ENCODE data around the gene XKRX. TPM values are rescaled to one million over a fixed set of nuclear protein-coding genes. Genes with fewer than 3 reads are reported as not detected.

Gene XKRX
- total and polyA plus RNA-seq, 3 experiments from 2014 or later: not detected

- Mint-ChIP-seq H3K9me3 (no peaks in the 10 kb centered on the region), H3K36me3 (peaks cover 0 to 2% (median 0%) of the 10 kb centered on the region in 3 donors), H3K27me3 (peaks cover 0 to 2% of the 10 kb centered on the region in 2 donors), H3K4me3 (no peak overlapping the region), H3K27ac (no peak overlapping the region), H3K4me1 (peaks cover 1 to 10% (median 3%) of the 10 kb centered on the region in 3 donors)
- no peaks in the 10 kb centered on the region for H3K27me3 ChIP-seq (ENCODE audit: insufficient read depth, low read length, poor library complexity, severe bottlenecking)
- no peaks in the 10 kb centered on the region for H3K9me3 ChIP-seq (ENCODE audit: low read length)
- peaks cover 5% of the 10 kb centered on the region for H3K4me1 ChIP-seq (ENCODE audit: insufficient read depth, low read length)
- H3K27ac ChIP-seq (ENCODE audit: low read depth, low read length): no peak overlapping the region
- ChIA-PET POLR2A (no interaction called here), CTCF (no interaction called here)
- no peaks in the 10 kb centered on the region for H3K36me3 ChIP-seq (ENCODE audit: insufficient read depth, low read length)
- DNase-seq: peak in 1 of 5 donors; percentile 6
- no peak overlapping the region for H3K4me3 ChIP-seq (ENCODE audit: low read length)
Measured at GRCh38 chrX:100924375-100924774, 4.3 kb downstream of the XKRX start.

GRCh38 chrX:100915562-100915961, 13.2 kb downstream of the XKRX start:
- H3K27me3 Mint-ChIP-seq: peaks cover 0 to 1% of the 10 kb centered on the region in 2 donors
- H3K36me3 Mint-ChIP-seq: no peaks in the 10 kb centered on the region
- H3K9me3 ChIP-seq (ENCODE audit: low read length): no peaks in the 10 kb centered on the region
- H3K4me3 Mint-ChIP-seq: no peak overlapping the region
- H3K4me1 ChIP-seq (ENCODE audit: insufficient read depth, low read length): no peaks in the 10 kb centered on the region
- H3K27ac ChIP-seq (ENCODE audit: low read depth, low read length): no peak overlapping the region
- no peak for DNase-seq
- no peaks in the 10 kb centered on the region for H3K27me3 ChIP-seq (ENCODE audit: insufficient read depth, low read length, poor library complexity, severe bottlenecking)
- no peaks in the 10 kb centered on the region for H3K36me3 ChIP-seq (ENCODE audit: insufficient read depth, low read length)
- H3K4me1 Mint-ChIP-seq: no peaks in the 10 kb centered on the region
- H3K4me3 ChIP-seq (ENCODE audit: low read length): no peak overlapping the region
- no peaks in the 10 kb centered on the region for H3K9me3 Mint-ChIP-seq
- ChIA-PET POLR2A (no interaction called here), CTCF (no interaction called here)
- H3K27ac Mint-ChIP-seq: no peak overlapping the region

- no peaks in the 10 kb centered on the region for H3K9me3 Mint-ChIP-seq
- ChIA-PET POLR2A (no interaction called here), CTCF (no interaction called here)
Measured at GRCh38 chrX:100913111-100913510, 15.6 kb downstream of the XKRX start.

GRCh38 chrX:100911731-100912130, 17.0 kb downstream of the XKRX start:
- no peaks in the 10 kb centered on the region for H3K4me1 Mint-ChIP-seq
- no peaks in the 10 kb centered on the region for H3K9me3 ChIP-seq (ENCODE audit: low read length)
- no peaks in the 10 kb centered on the region for H3K27me3 ChIP-seq (ENCODE audit: insufficient read depth, low read length, poor library complexity, severe bottlenecking)
- H3K9me3 Mint-ChIP-seq: no peaks in the 10 kb centered on the region
- H3K27ac ChIP-seq (ENCODE audit: low read depth, low read length): no peak overlapping the region
- H3K36me3 ChIP-seq (ENCODE audit: insufficient read depth, low read length): no peaks in the 10 kb centered on the region
- ChIA-PET CTCF (no interaction called here), POLR2A (no interaction called here)
- no peak for DNase-seq
- H3K4me3 ChIP-seq (ENCODE audit: low read length): no peak overlapping the region
- no peak overlapping the region for H3K27ac Mint-ChIP-seq
- peaks cover 0 to 5% of the 10 kb centered on the region in 2 donors for H3K27me3 Mint-ChIP-seq
- H3K36me3 Mint-ChIP-seq: no peaks in the 10 kb centered on the region
- H3K4me3 Mint-ChIP-seq: no peak overlapping the region
- no peaks in the 10 kb centered on the region for H3K4me1 ChIP-seq (ENCODE audit: insufficient read depth, low read length)

More at GRCh38 chrX:100913111-100913510, 15.6 kb downstream of the XKRX start:
- Histone ChIP-seq H3K36me3 (ENCODE audit: insufficient read depth, low read length) (no peaks in the 10 kb centered on the region), H3K4me3 (ENCODE audit: low read length) (no peak overlapping the region), H3K27ac (ENCODE audit: low read depth, low read length) (no peak overlapping the region), H3K27me3 (ENCODE audit: insufficient read depth, low read length, poor library complexity, severe bottlenecking) (no peaks in the 10 kb centered on the region), H3K9me3 (ENCODE audit: low read length) (no peaks in the 10 kb centered on the region), H3K4me1 (ENCODE audit: insufficient read depth, low read length) (no peaks in the 10 kb centered on the region)
- Mint-ChIP-seq H3K27me3 (peaks cover 0 to 5% of the 10 kb centered on the region in 2 donors), H3K4me1 (no peaks in the 10 kb centered on the region), H3K27ac (no peak overlapping the region), H3K36me3 (no peaks in the 10 kb centered on the region), H3K4me3 (no peak overlapping the region)
- no peak for DNase-seq

GRCh38 chrX:100905620-100906019, 23.1 kb downstream of the XKRX start:
- DNase-seq: no peak
- no peaks in the 10 kb centered on the region for H3K4me1 ChIP-seq (ENCODE audit: insufficient read depth, low read length)
- no peak overlapping the region for H3K27ac ChIP-seq (ENCODE audit: low read depth, low read length)
- Mint-ChIP-seq H3K9me3 (peaks cover 0 to 1% (median 0%) of the 10 kb centered on the region in 5 donors), H3K4me1 (no peaks in the 10 kb centered on the region), H3K4me3 (no peak overlapping the region), H3K27me3 (peaks cover 0 to 14% of the 10 kb centered on the region in 2 donors), H3K27ac (no peak overlapping the region), H3K36me3 (no peaks in the 10 kb centered on the region)
- no peak overlapping the region for H3K4me3 ChIP-seq (ENCODE audit: low read length)
- H3K27me3 ChIP-seq (ENCODE audit: insufficient read depth, low read length, poor library complexity, severe bottlenecking): no peaks in the 10 kb centered on the region
- CTCF ChIA-PET: no interaction called here
- H3K9me3 ChIP-seq (ENCODE audit: low read length): no peaks in the 10 kb centered on the region
- no peaks in the 10 kb centered on the region for H3K36me3 ChIP-seq (ENCODE audit: insufficient read depth, low read length)
- POLR2A ChIA-PET: no interaction called here

GRCh38 chrX:100904433-100904832, 24.3 kb downstream of the XKRX start:
- no peak overlapping the region for H3K4me3 Mint-ChIP-seq
- DNase-seq: no peak
- Histone ChIP-seq H3K4me3 (ENCODE audit: low read length) (no peak overlapping the region), H3K27ac (ENCODE audit: low read depth, low read length) (no peak overlapping the region), H3K9me3 (ENCODE audit: low read length) (no peaks in the 10 kb centered on the region), H3K36me3 (ENCODE audit: insufficient read depth, low read length) (no peaks in the 10 kb centered on the region), H3K27me3 (ENCODE audit: insufficient read depth, low read length, poor library complexity, severe bottlenecking) (no peaks in the 10 kb centered on the region), H3K4me1 (ENCODE audit: insufficient read depth, low read length) (no peaks in the 10 kb centered on the region)
- peaks cover 0 to 1% (median 0%) of the 10 kb centered on the region in 5 donors for H3K9me3 Mint-ChIP-seq
- ChIA-PET POLR2A (no interaction called here), CTCF (no interaction called here)
- no peak overlapping the region for H3K27ac Mint-ChIP-seq
- no peaks in the 10 kb centered on the region for H3K4me1 Mint-ChIP-seq
- peaks cover 0 to 14% of the 10 kb centered on the region in 2 donors for H3K27me3 Mint-ChIP-seq
- no peaks in the 10 kb centered on the region for H3K36me3 Mint-ChIP-seq

- Histone ChIP-seq H3K27me3 (ENCODE audit: insufficient read depth, low read length, poor library complexity, severe bottlenecking) (no peaks in the 10 kb centered on the region), H3K4me1 (ENCODE audit: insufficient read depth, low read length) (no peaks in the 10 kb centered on the region), H3K27ac (ENCODE audit: low read depth, low read length) (no peak overlapping the region), H3K9me3 (ENCODE audit: low read length) (no peaks in the 10 kb centered on the region), H3K36me3 (ENCODE audit: insufficient read depth, low read length) (no peaks in the 10 kb centered on the region), H3K4me3 (ENCODE audit: low read length) (no peak overlapping the region)
- DNase-seq: peak in 2 of 5 donors; percentile 23 to 44
- ChIA-PET CTCF (no interaction called here), POLR2A (no interaction called here)
- Mint-ChIP-seq H3K27me3 (peaks cover 0 to 3% of the 10 kb centered on the region in 2 donors), H3K4me3 (no peak overlapping the region), H3K36me3 (no peaks in the 10 kb centered on the region), H3K4me1 (no peaks in the 10 kb centered on the region), H3K27ac (no peak overlapping the region), H3K9me3 (no peaks in the 10 kb centered on the region)
Measured at GRCh38 chrX:100895365-100896075, 33.2 kb downstream of the XKRX start.

- Mint-ChIP-seq H3K4me3 (no peak overlapping the region), H3K27ac (no peak overlapping the region), H3K36me3 (peaks cover 0 to 1% (median 0%) of the 10 kb centered on the region in 3 donors), H3K27me3 (peaks cover 4 to 9% of the 10 kb centered on the region in 2 donors), H3K9me3 (no peaks in the 10 kb centered on the region), H3K4me1 (peaks cover 0 to 4% (median 0%) of the 10 kb centered on the region in 3 donors)
- CTCF ChIA-PET: no interaction called here
- Histone ChIP-seq H3K4me3 (ENCODE audit: low read length) (no peak overlapping the region), H3K27ac (ENCODE audit: low read depth, low read length) (no peak overlapping the region), H3K36me3 (ENCODE audit: insufficient read depth, low read length) (no peaks in the 10 kb centered on the region), H3K4me1 (ENCODE audit: insufficient read depth, low read length) (no peaks in the 10 kb centered on the region), H3K27me3 (ENCODE audit: insufficient read depth, low read length, poor library complexity, severe bottlenecking) (no peaks in the 10 kb centered on the region), H3K9me3 (ENCODE audit: low read length) (no peaks in the 10 kb centered on the region)
- DNase-seq: no peak
- POLR2A ChIA-PET: no interaction called here
Measured at GRCh38 chrX:100883654-100884053, 45.1 kb downstream of the XKRX start.

Measured in CD8-positive, alpha-beta memory T cell (primary cell).